K562 (cell line): ENCODE data around the gene LAPTM4A. TPM values are rescaled to one million over a fixed set of nuclear protein-coding genes. Genes with fewer than 3 reads are reported as not detected.

Experiments used
- ATAC-seq: fragments of 200-7000 bp; cut with Tn5 transposase; 3 replicates; pipeline ENCODE4 v1.9.1; 2020; ENCODE audit warnings: moderate library complexity
- BruUV-seq: library from RNA; stranded (reverse); fragments of 400-500 nt; replicated peaks from 2 replicates; lab custom pipeline; 2021; lab: Mats Ljungman, UMichigan
- CTCF ChIA-PET: fragments of 300-600 bp; formaldehyde crosslinking; extraction: SDS; loops from one replicate; lab custom pipeline; 2021; ENCODE audit warnings: low intra/inter-chr PET ratio; lab: Yijun Ruan, JAX
- POLR2A ChIA-PET: fragments of 300-600, 350-650 bp; sonication (Branson Sonifier 250); formaldehyde crosslinking; extraction: SDS; loops from one replicate; lab custom pipeline; 2021; ENCODE audit warnings: antibody characterized with exemption, inconsistent platforms; lab: Yijun Ruan, JAX
- DNase-seq, 4 experiments: peaks; one replicate each; pipeline versions ENCODE4 v3.0.0 to v3.0.0-alpha.2; 2011 to 2018; ENCODE audit warnings: low spot score in 3 of 4, mixed read lengths in 3 of 4; ENCODE audit errors: extremely low read depth in 1 of 4
- FAIRE-seq: peaks from 2 replicates; lab custom pipeline; 2011; peaks lifted over from hg19 to GRCh38; lab: Jason Lieb, UNC
- H2AFZ ChIP-seq: 2 replicates; pipeline ENCODE4 v1.6.0; 2011; ENCODE audit warnings: low read depth, low read length, control low read depth, inconsistent platforms
- H3K27ac ChIP-seq: fragments of 200-600 bp; 3 replicates; pipeline ENCODE4 v1.8.0; 2011; ENCODE audit warnings: low read depth, mild to moderate bottlenecking, control low read depth, inconsistent platforms, low read length, moderate library complexity, mixed read lengths; ENCODE audit errors: extremely low read depth
- H3K27me3 ChIP-seq, 2 experiments: fragments of 300-600 bp in 1 of 2; 2 replicates in 1 of 2; 3 replicates in 1 of 2; pipeline versions ENCODE4 v1.6.0 to v1.8.0; 2011; ENCODE audit warnings: inconsistent platforms in 2 of 2, low read length in 2 of 2, mild to moderate bottlenecking in 1 of 2, mixed read lengths in 1 of 2, moderate library complexity in 1 of 2; ENCODE audit not compliant: control insufficient read depth in 2 of 2, insufficient read depth in 2 of 2
- H3K36me3 ChIP-seq: fragments of 300-600 bp; 3 replicates; pipeline ENCODE4 v1.8.0; 2011; ENCODE audit warnings: mild to moderate bottlenecking, low read length, inconsistent platforms; ENCODE audit not compliant: control insufficient read depth, insufficient read depth
- H3K4me1 ChIP-seq, 2 experiments: fragments of 200-600 bp in 1 of 2; replicated peaks in 1 of 2; 2 replicates in 1 of 2; 3 replicates in 1 of 2; pipeline versions ENCODE4 v1.5.1 to v1.8.0; 2011; ENCODE audit warnings: inconsistent platforms in 2 of 2, low read length in 2 of 2, mild to moderate bottlenecking in 1 of 2, mixed read lengths in 1 of 2, moderate library complexity in 1 of 2; ENCODE audit not compliant: control insufficient read depth in 2 of 2, insufficient read depth in 2 of 2
- H3K4me2 ChIP-seq: 2 replicates; pipeline ENCODE4 v1.6.1; 2011; ENCODE audit warnings: low read length, control low read depth, inconsistent platforms, mixed read lengths; ENCODE audit not compliant: insufficient read depth
- H3K4me3 ChIP-seq: fragments of 200-600 bp; sonication (generic), shearing (Covaris generic); 2 replicates; pipeline ENCODE4 v1.5.1; 2016; ENCODE audit warnings: control low read depth, inconsistent platforms
- H3K79me2 ChIP-seq: fragments of 200-600 bp; 3 replicates; pipeline ENCODE4 v1.8.0; 2011; ENCODE audit warnings: low read length, inconsistent platforms; ENCODE audit not compliant: control insufficient read depth, insufficient read depth
- H3K9ac ChIP-seq, 2 experiments: 2 replicates each; pipeline versions ENCODE4 v1.6.0 to v1.6.1; 2011; ENCODE audit warnings: low read depth in 2 of 2, low read length in 2 of 2, control low read depth in 1 of 2, inconsistent platforms in 1 of 2, mild to moderate bottlenecking in 1 of 2, mixed read lengths in 1 of 2; ENCODE audit not compliant: insufficient read depth in 1 of 2
- H3K9me1 ChIP-seq: one replicate; pipeline ENCODE4 v1.6.0; 2011; ENCODE audit warnings: inconsistent platforms, mild to moderate bottlenecking, low read length, moderate library complexity; ENCODE audit not compliant: control insufficient read depth, insufficient read depth
- H3K9me3 ChIP-seq: replicated peaks from 2 replicates; pipeline ENCODE4 v1.5.1; 2011; ENCODE audit warnings: low read depth, low read length, inconsistent platforms; ENCODE audit not compliant: control insufficient read depth, insufficient read depth
- H4K20me1 ChIP-seq: replicated peaks from 2 replicates; pipeline ENCODE4 v1.6.1; 2011; ENCODE audit warnings: low read length, inconsistent platforms, mixed read lengths; ENCODE audit not compliant: control insufficient read depth, insufficient read depth
- ATF3 ChIP-seq, 2 experiments: fragments of 450-650 bp in 1 of 2; sonication (generic) in 1 of 2; formaldehyde crosslinking in 1 of 2; IDR thresholded peaks in 1 of 2; conservative IDR thresholded peaks in 1 of 2; 2 replicates each; pipeline versions ENCODE4 v1.6.1 to v1.8.1; 2016 to 2023; ENCODE audit warnings: mild to moderate bottlenecking in 2 of 2, moderate library complexity in 2 of 2, inconsistent platforms in 1 of 2, missing genetic modification reagents in 1 of 2
- RB1 ChIP-seq: fragments of 450-650 bp; IDR thresholded peaks from 2 replicates; pipeline ENCODE4 v1.6.1; 2017; ENCODE audit warnings: low read depth, mild to moderate bottlenecking
- ZNF449 ChIP-seq: fragments of 250-450 bp; sonication (Bioruptor Pico); IDR thresholded peaks from 2 replicates; pipeline ENCODE4 v1.8.0; 2022; ENCODE audit warnings: moderate library complexity, mild to moderate bottlenecking, inconsistent platforms
- WGBS: fragments of 100-300 bp; shearing (Covaris generic); methylation state at CpG from one replicate; pipeline ENCODE4 v1.1.6; 2016; ENCODE audit warnings: low coverage, mixed read lengths; ENCODE audit not compliant: insufficient coverage; ENCODE audit errors: missing lambda C conversion rate; 5-methylcytosine and 5-hydroxymethylcytosine counted together
- in situ Hi-C: fragments of 300-500 bp; cut with MboI; formaldehyde crosslinking; loops from 4 replicates; pipeline ENCODE4 v1.15.0; 2018; ENCODE audit warnings: inconsistent platforms, mixed read lengths
- intact Hi-C: fragments of 100-400 bp; cut with micrococcal nuclease; formaldehyde crosslinking; loops from 2 replicates; pipeline ENCODE4 v1.14.2; 2022
- polyA plus RNA-seq, 8 experiments: library from polyadenylated mRNA; depleted of rRNA in 4 of 8; stranded (reverse) in 5 of 8; unstranded in 3 of 8; fragments of >200 nt; fragmentation: Nextera tagmentation in 2 of 8; fragmentation: Illumina TruSeq in 1 of 8; extraction: Ambion mirVana in 2 of 8; extraction: Trizol in 1 of 8; gene quantifications; 2 replicates each; pipeline versions ENCODE4 v1.2.1 to v1.2.3, GENCODE V29; 2011 to 2014; ENCODE audit warnings: inconsistent platforms in 1 of 8, missing spikeins in 1 of 8
- total RNA-seq, 7 experiments: library from RNA; depleted of rRNA in 6 of 7; stranded (reverse); fragments of >200 nt in 6 of 7; fragmentation: Illumina TruSeq in 2 of 7; extraction: Trizol in 2 of 7; gene quantifications; 2 replicates each; pipeline versions ENCODE4 v1.2.1 to v1.2.3, GENCODE V29; 2011 to 2021; ENCODE audit warnings: low replicate concordance in 1 of 7

LAPTM4A gene
- total and polyA plus RNA-seq, 9 of the 15 experiments (the other 6 are each of a cell fraction or from before 2014, with no cell fraction given) = 13.4 to 157 (median 50.1) TPM

GRCh38 chr2:20001361-20001863, 50.0 kb downstream of the LAPTM4A start:
- H3K36me3 ChIP-seq = no peaks in the 10 kb centered on the region
- POLR2A ChIA-PET = no interaction called here
- no TSS peak for BruUV-seq
- intact Hi-C loops = no loop called here
- CTCF ChIA-PET = no interaction called here
- H3K4me2 ChIP-seq = no peak overlapping the region
- H2AFZ ChIP-seq = no peak overlapping the region
- TF ChIP-seq ATF3 (IDR thresholded peaks at IDR 0.05) (peak; percentile 56), ATF3 (CRISPR knock-in tag; conservative IDR thresholded peaks at IDR 0.05) (no peak), ZNF449 (CRISPR knock-in tag) (no peak), RB1 (no peak)
- H3K9ac ChIP-seq = no peak overlapping the region
- ATAC-seq = no peak
- H3K27ac ChIP-seq = no peak overlapping the region
- no peaks in the 10 kb centered on the region for H4K20me1 ChIP-seq
- no peak overlapping the region for H3K4me3 ChIP-seq
- in situ Hi-C loops = no loop called here
- H3K9me3 ChIP-seq = no peaks in the 10 kb centered on the region
- DNase-seq = no peak
- WGBS = 4% methylated on average over 2 of the region's 2 CpGs
- no peaks in the 10 kb centered on the region for H3K4me1 ChIP-seq
- no peak for FAIRE-seq
- peaks cover 12 to 17% of the 10 kb centered on the region in 2 experiments; a peak in 4 of 5 replicates for H3K27me3 ChIP-seq
- H3K9me1 ChIP-seq = no peaks in the 10 kb centered on the region
- no peaks in the 10 kb centered on the region for H3K79me2 ChIP-seq
